Liver (tissue), 9 donors: ENCODE results near the gene SP110. TPM values are rescaled to one million over a fixed set of nuclear protein-coding genes. Genes with fewer than 3 reads are reported as not detected.

Experiments used
- DNase-seq: peaks from one replicate; pipeline ENCODE4 v3.0.0-alpha.2; 2017; ENCODE audit warnings: low spot score
- H3K27ac ChIP-seq, 2 donors: one replicate each; pipeline ENCODE4 v1.7.0; 2013; ENCODE audit warnings: inconsistent platforms in 2 of 2, low read length in 2 of 2, control low read depth in 1 of 2, low read depth in 1 of 2, mild to moderate bottlenecking in 1 of 2
- H3K27me3 ChIP-seq, 4 donors: one replicate each; pipeline versions ENCODE4 v1.6.1 to v1.7.0; 2013; ENCODE audit warnings: low read length in 3 of 4, inconsistent platforms in 1 of 4, mild to moderate bottlenecking in 1 of 4, moderate library complexity in 1 of 4; ENCODE audit not compliant: control insufficient read depth in 4 of 4, insufficient read depth in 4 of 4
- H3K36me3 ChIP-seq, 4 donors: one replicate each; pipeline versions ENCODE4 v1.6.1 to v1.7.0; 2013; ENCODE audit warnings: low read length in 3 of 4, mild to moderate bottlenecking in 3 of 4, low read depth in 1 of 4, moderate library complexity in 1 of 4; ENCODE audit not compliant: control insufficient read depth in 4 of 4, insufficient read depth in 3 of 4
- H3K4me1 ChIP-seq, 4 donors: one replicate each; pipeline versions ENCODE4 v1.6.1 to v1.7.0; 2013; ENCODE audit warnings: low read length in 3 of 4, mild to moderate bottlenecking in 3 of 4, moderate library complexity in 1 of 4; ENCODE audit not compliant: control insufficient read depth in 4 of 4, insufficient read depth in 4 of 4
- H3K4me3 ChIP-seq, 3 donors: one replicate each; pipeline versions ENCODE4 v1.6.1 to v1.7.0; 2013; ENCODE audit warnings: low read length in 3 of 3, control low read depth in 1 of 3, low read depth in 1 of 3, mild to moderate bottlenecking in 1 of 3
- H3K9ac ChIP-seq, 2 donors: one replicate each; pipeline ENCODE4 v1.7.0; 2013; ENCODE audit warnings: low read length in 2 of 2, mild to moderate bottlenecking in 2 of 2, moderate library complexity in 2 of 2, control low read depth in 1 of 2, low read depth in 1 of 2
- H3K9me3 ChIP-seq, 4 donors: one replicate each; pipeline versions ENCODE4 v1.6.1 to v1.7.0; 2013; ENCODE audit warnings: low read length in 3 of 4; ENCODE audit not compliant: control insufficient read depth in 4 of 4
- ATF3 ChIP-seq: IDR thresholded peaks from 2 replicates; pipeline ENCODE4 v1.6.1; 2016; ENCODE audit warnings: antibody characterized with exemption
- CTCF ChIP-seq: fragments of 150-350 bp; IDR thresholded peaks from 2 replicates; pipeline ENCODE4 v1.5.1; 2017; ENCODE audit warnings: improper control_type of control experiment, low read depth, low read length; ENCODE audit not compliant: missing input control
- EGR1 ChIP-seq, 2 donors: IDR thresholded peaks; 2 replicates each; pipeline ENCODE4 v1.6.1; 2016 to 2018; ENCODE audit warnings: antibody characterized with exemption in 2 of 2, low read depth in 2 of 2
- FOXA1 ChIP-seq: IDR thresholded peaks from 2 replicates; pipeline ENCODE4 v1.6.1; 2016; ENCODE audit warnings: antibody characterized with exemption
- FOXA2 ChIP-seq: IDR thresholded peaks from 2 replicates; pipeline ENCODE4 v1.6.1; 2016; ENCODE audit warnings: antibody characterized with exemption
- HNF4A ChIP-seq, 2 donors: conservative IDR thresholded peaks; 2 replicates each; pipeline ENCODE4 v1.6.1; 2016; ENCODE audit warnings: antibody characterized with exemption in 2 of 2, mild to moderate bottlenecking in 2 of 2
- HNF4G ChIP-seq: IDR thresholded peaks from 2 replicates; pipeline ENCODE4 v1.6.1; 2016; ENCODE audit warnings: antibody characterized with exemption
- JUND ChIP-seq, 2 donors: IDR thresholded peaks; 2 replicates each; pipeline ENCODE4 v1.6.1; 2016; ENCODE audit warnings: antibody characterized with exemption in 2 of 2
- MAX ChIP-seq: IDR thresholded peaks from 2 replicates; pipeline ENCODE4 v1.6.1; 2016; ENCODE audit warnings: antibody characterized with exemption
- NR2F2 ChIP-seq: IDR thresholded peaks from 2 replicates; pipeline ENCODE4 v1.6.1; 2016; ENCODE audit warnings: antibody characterized with exemption
- RAD21 ChIP-seq, 2 donors: IDR thresholded peaks; 2 replicates each; pipeline ENCODE4 v1.6.1; 2016; ENCODE audit warnings: antibody characterized with exemption in 2 of 2, mild to moderate bottlenecking in 2 of 2
- RXRA ChIP-seq, 2 donors: IDR thresholded peaks; 2 replicates each; pipeline ENCODE4 v1.6.1; 2017 to 2018; ENCODE audit warnings: antibody characterized with exemption in 2 of 2, mild to moderate bottlenecking in 1 of 2
- SP1 ChIP-seq: IDR thresholded peaks from 2 replicates; pipeline ENCODE4 v1.6.1; 2018; ENCODE audit warnings: antibody characterized with exemption, mild to moderate bottlenecking
- TAF1 ChIP-seq: conservative IDR thresholded peaks from 2 replicates; pipeline ENCODE4 v1.6.1; 2016; ENCODE audit warnings: antibody characterized with exemption, mild to moderate bottlenecking
- WGBS: extraction: QIAGEN DNeasy Blood & Tissue Kit; methylation state at CpG from one replicate; pipeline ENCODE4 v1.1.7; 2013; 5-methylcytosine and 5-hydroxymethylcytosine counted together
- polyA plus RNA-seq, 2 donors: library from polyadenylated mRNA; stranded (reverse) in 1 of 2; unstranded in 1 of 2; fragments of 200-250 nt in 1 of 2; fragments of >200 nt in 1 of 2; fragmentation: Nextera tagmentation in 1 of 2; extraction: Ambion mirVana in 1 of 2; gene quantifications; one replicate each; pipeline versions ENCODE4 v1.2.1 to v1.2.3, GENCODE V29; 2013 to 2015
- total RNA-seq, 2 donors: library from RNA; depleted of rRNA; stranded (reverse); fragments of >200 nt; gene quantifications; one replicate each; pipeline ENCODE4 v1.2.3, GENCODE V29; 2014
- TF ChIP-seq, protein P1 (sequence below): IDR thresholded peaks from 2 replicates; pipeline ENCODE4 v1.6.1; 2016; ENCODE audit warnings: antibody characterized with exemption, mild to moderate bottlenecking
- TF ChIP-seq, protein P2 (sequence below): IDR thresholded peaks from 2 replicates; pipeline ENCODE4 v1.6.1; 2016; ENCODE audit warnings: antibody characterized with exemption
- donor health status: healthy.
- donor health status: healthy.
- donor health status: healthy.
- donor health status: healthy.
- donor health status: healthy.

Gene SP110
- total and polyA plus RNA-seq, 4 donors = 5.3 to 15.4 (median 8.2) TPM

- Histone ChIP-seq H3K4me1 (no peaks in the 10 kb centered on the region), H3K4me3 (no peak overlapping the region), H3K27ac (no peak overlapping the region), H3K36me3 (no peaks in the 10 kb centered on the region), H3K9me3 (peaks cover 0 to 2% (median 0%) of the 10 kb centered on the region in 4 donors), H3K9ac (no peak overlapping the region), H3K27me3 (no peaks in the 10 kb centered on the region)
- TF ChIP-seq MAX = no peak
- no peak for TF ChIP-seq RXRA (IDR thresholded peaks at IDR 0.05)
- TF ChIP-seq, protein P1, sequence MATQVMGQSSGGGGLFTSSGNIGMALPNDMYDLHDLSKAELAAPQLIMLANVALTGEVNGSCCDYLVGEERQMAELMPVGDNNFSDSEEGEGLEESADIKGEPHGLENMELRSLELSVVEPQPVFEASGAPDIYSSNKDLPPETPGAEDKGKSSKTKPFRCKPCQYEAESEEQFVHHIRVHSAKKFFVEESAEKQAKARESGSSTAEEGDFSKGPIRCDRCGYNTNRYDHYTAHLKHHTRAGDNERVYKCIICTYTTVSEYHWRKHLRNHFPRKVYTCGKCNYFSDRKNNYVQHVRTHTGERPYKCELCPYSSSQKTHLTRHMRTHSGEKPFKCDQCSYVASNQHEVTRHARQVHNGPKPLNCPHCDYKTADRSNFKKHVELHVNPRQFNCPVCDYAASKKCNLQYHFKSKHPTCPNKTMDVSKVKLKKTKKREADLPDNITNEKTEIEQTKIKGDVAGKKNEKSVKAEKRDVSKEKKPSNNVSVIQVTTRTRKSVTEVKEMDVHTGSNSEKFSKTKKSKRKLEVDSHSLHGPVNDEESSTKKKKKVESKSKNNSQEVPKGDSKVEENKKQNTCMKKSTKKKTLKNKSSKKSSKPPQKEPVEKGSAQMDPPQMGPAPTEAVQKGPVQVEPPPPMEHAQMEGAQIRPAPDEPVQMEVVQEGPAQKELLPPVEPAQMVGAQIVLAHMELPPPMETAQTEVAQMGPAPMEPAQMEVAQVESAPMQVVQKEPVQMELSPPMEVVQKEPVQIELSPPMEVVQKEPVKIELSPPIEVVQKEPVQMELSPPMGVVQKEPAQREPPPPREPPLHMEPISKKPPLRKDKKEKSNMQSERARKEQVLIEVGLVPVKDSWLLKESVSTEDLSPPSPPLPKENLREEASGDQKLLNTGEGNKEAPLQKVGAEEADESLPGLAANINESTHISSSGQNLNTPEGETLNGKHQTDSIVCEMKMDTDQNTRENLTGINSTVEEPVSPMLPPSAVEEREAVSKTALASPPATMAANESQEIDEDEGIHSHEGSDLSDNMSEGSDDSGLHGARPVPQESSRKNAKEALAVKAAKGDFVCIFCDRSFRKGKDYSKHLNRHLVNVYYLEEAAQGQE = no peak
- TF ChIP-seq, protein P2, sequence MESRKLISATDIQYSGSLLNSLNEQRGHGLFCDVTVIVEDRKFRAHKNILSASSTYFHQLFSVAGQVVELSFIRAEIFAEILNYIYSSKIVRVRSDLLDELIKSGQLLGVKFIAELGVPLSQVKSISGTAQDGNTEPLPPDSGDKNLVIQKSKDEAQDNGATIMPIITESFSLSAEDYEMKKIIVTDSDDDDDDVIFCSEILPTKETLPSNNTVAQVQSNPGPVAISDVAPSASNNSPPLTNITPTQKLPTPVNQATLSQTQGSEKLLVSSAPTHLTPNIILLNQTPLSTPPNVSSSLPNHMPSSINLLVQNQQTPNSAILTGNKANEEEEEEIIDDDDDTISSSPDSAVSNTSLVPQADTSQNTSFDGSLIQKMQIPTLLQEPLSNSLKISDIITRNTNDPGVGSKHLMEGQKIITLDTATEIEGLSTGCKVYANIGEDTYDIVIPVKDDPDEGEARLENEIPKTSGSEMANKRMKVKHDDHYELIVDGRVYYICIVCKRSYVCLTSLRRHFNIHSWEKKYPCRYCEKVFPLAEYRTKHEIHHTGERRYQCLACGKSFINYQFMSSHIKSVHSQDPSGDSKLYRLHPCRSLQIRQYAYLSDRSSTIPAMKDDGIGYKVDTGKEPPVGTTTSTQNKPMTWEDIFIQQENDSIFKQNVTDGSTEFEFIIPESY = no peak
- TF ChIP-seq ATF3 = no peak
- TF ChIP-seq FOXA2 = no peak
- no peak for TF ChIP-seq EGR1 (IDR thresholded peaks at IDR 0.05; ENCODE audit: low read depth in 2 of 2)
- no peak for TF ChIP-seq HNF4A (conservative IDR thresholded peaks at IDR 0.05)
- no peak for TF ChIP-seq NR2F2
- TF ChIP-seq CTCF = no peak
- TF ChIP-seq JUND (IDR thresholded peaks at IDR 0.05) = no peak
- TF ChIP-seq HNF4G = no peak
- TF ChIP-seq RAD21 (IDR thresholded peaks at IDR 0.05) = no peak
- TF ChIP-seq FOXA1 = no peak
- TF ChIP-seq TAF1 = no peak
- WGBS = 96% methylated on average over 2 of the region's 2 CpGs
- no peak for DNase-seq
Observed at GRCh38 chr2:230152334-230152733, 67.5 kb downstream of the SP110 start.

- Histone ChIP-seq H3K27ac (no peak overlapping the region), H3K27me3 (no peaks in the 10 kb centered on the region)
- WGBS = 68% methylated on average over 1 of the region's 1 CpG
- TF ChIP-seq, protein P1 = no peak
- TF ChIP-seq EGR1 (IDR thresholded peaks at IDR 0.05; ENCODE audit: low read depth in 2 of 2) (no peak), RXRA (IDR thresholded peaks at IDR 0.05) (no peak), MAX (no peak), SP1 (no peak), FOXA1 (no peak)
- TF ChIP-seq, protein P2 = no peak
Observed at GRCh38 chr2:230144355-230144754, 75.4 kb downstream of the SP110 start.

More at GRCh38 chr2:230144355-230144754, 75.4 kb downstream of the SP110 start:
- H3K4me1 ChIP-seq = no peaks in the 10 kb centered on the region
- no peak overlapping the region for H3K4me3 ChIP-seq
- no peaks in the 10 kb centered on the region for H3K36me3 ChIP-seq
- no peak overlapping the region for H3K9ac ChIP-seq
- DNase-seq = no peak
- peaks cover 0 to 5% (median 0%) of the 10 kb centered on the region in 4 donors for H3K9me3 ChIP-seq
